Hepatocyte (in vitro differentiated cells): Measurements from ENCODE around the gene RAB11FIP3. TPM values are rescaled to one million over a fixed set of nuclear protein-coding genes. Genes with fewer than 3 reads are reported as not detected.
"Not testable (repeated sequence)": the region's sequence is repeated elsewhere in the genome, so short reads cannot be mapped to it uniquely, and the experiment has no call there.

ENCODE experiments used
- DNase-seq: peaks from one replicate; pipeline ENCODE4 v3.0.0-alpha.2; 2016; ENCODE audit warnings: low spot score
- H2AFZ ChIP-seq: fragments of 200-600 bp; sonication (generic); 2 replicates; pipeline ENCODE4 v1.6.0; 2016; ENCODE audit warnings: antibody characterized with exemption, mild to moderate bottlenecking
- H3K27ac ChIP-seq: fragments of 200-600 bp; sonication (generic); 2 replicates; pipeline ENCODE4 v1.5.1; 2016; ENCODE audit warnings: mild to moderate bottlenecking
- H3K27me3 ChIP-seq: fragments of 200-600 bp; sonication (generic); 2 replicates; pipeline ENCODE4 v1.6.1; 2016
- H3K36me3 ChIP-seq: fragments of 200-600 bp; sonication (generic); replicated peaks from 2 replicates; pipeline ENCODE4 v1.5.1; 2016; ENCODE audit warnings: low read depth; ENCODE audit not compliant: insufficient read depth
- H3K4me1 ChIP-seq: fragments of 200-600 bp; sonication (generic); 2 replicates; pipeline ENCODE4 v1.5.1; 2016; ENCODE audit warnings: mild to moderate bottlenecking, moderate library complexity; ENCODE audit not compliant: insufficient read depth
- H3K4me2 ChIP-seq: fragments of 200-600 bp; sonication (generic); 2 replicates; pipeline ENCODE4 v1.6.0; 2016
- H3K4me3 ChIP-seq: fragments of 200-600 bp; sonication (generic); 2 replicates; pipeline ENCODE4 v1.5.1; 2016; ENCODE audit warnings: mild to moderate bottlenecking
- H3K79me2 ChIP-seq: fragments of 200-600 bp; sonication (generic); 2 replicates; pipeline ENCODE4 v1.6.0; 2017; ENCODE audit warnings: mild to moderate bottlenecking
- H3K9me2 ChIP-seq: fragments of 200-600 bp; sonication (generic); replicated peaks from 2 replicates; pipeline ENCODE4 v1.6.0; 2017; ENCODE audit warnings: mild to moderate bottlenecking; ENCODE audit not compliant: insufficient read depth
- H3K9me3 ChIP-seq: fragments of 200-600 bp; sonication (generic); 2 replicates; pipeline ENCODE4 v1.5.1; 2016; ENCODE audit warnings: low read depth, mild to moderate bottlenecking
- H4K20me1 ChIP-seq: fragments of 200-600 bp; sonication (generic); 2 replicates; pipeline ENCODE4 v1.6.0; 2016; ENCODE audit warnings: mild to moderate bottlenecking; ENCODE audit not compliant: insufficient read depth, poor library complexity, severe bottlenecking
- EZH2 ChIP-seq: fragments of 200-600 bp; sonication (generic); IDR thresholded peaks from 2 replicates; pipeline ENCODE4 v1.6.1; 2016; ENCODE audit warnings: antibody characterized with exemption, mild to moderate bottlenecking, borderline replicate concordance
- EZH2phosphoT487 ChIP-seq: fragments of 200-600 bp; sonication (generic); IDR thresholded peaks from one replicate; pipeline ENCODE4 v1.6.1; 2018; ENCODE audit warnings: antibody characterized with exemption, mild to moderate bottlenecking, low read depth, moderate library complexity; ENCODE audit not compliant: unreplicated experiment, severe bottlenecking
- WGBS: methylation state at CpG from one replicate; pipeline ENCODE4 v1.1.6; 2016; ENCODE audit warnings: low lambda C conversion rate; ENCODE audit errors: missing lambda C conversion rate; 5-methylcytosine and 5-hydroxymethylcytosine counted together
- polyA plus RNA-seq: library from polyadenylated mRNA; unstranded; fragments of >200 nt; fragmentation: Nextera tagmentation; extraction: Ambion mirVana; gene quantifications from 2 replicates; pipeline ENCODE4 v1.2.1, GENCODE V29; 2016
- total RNA-seq: library from RNA; depleted of rRNA; stranded (reverse); fragments of >200 nt; gene quantifications from 2 replicates; pipeline ENCODE4 v1.2.3, GENCODE V29; 2014
- TF ChIP-seq, protein P1 (sequence below): fragments of 200-600 bp; sonication (generic); IDR thresholded peaks from 2 replicates; pipeline ENCODE4 v1.5.1; 2016; ENCODE audit warnings: antibody characterized with exemption, mild to moderate bottlenecking; ENCODE audit not compliant: poor library complexity

Gene RAB11FIP3
- total and polyA plus RNA-seq, 2 experiments from 2014 or later: 47.3 to 72.8 TPM

DNA sequence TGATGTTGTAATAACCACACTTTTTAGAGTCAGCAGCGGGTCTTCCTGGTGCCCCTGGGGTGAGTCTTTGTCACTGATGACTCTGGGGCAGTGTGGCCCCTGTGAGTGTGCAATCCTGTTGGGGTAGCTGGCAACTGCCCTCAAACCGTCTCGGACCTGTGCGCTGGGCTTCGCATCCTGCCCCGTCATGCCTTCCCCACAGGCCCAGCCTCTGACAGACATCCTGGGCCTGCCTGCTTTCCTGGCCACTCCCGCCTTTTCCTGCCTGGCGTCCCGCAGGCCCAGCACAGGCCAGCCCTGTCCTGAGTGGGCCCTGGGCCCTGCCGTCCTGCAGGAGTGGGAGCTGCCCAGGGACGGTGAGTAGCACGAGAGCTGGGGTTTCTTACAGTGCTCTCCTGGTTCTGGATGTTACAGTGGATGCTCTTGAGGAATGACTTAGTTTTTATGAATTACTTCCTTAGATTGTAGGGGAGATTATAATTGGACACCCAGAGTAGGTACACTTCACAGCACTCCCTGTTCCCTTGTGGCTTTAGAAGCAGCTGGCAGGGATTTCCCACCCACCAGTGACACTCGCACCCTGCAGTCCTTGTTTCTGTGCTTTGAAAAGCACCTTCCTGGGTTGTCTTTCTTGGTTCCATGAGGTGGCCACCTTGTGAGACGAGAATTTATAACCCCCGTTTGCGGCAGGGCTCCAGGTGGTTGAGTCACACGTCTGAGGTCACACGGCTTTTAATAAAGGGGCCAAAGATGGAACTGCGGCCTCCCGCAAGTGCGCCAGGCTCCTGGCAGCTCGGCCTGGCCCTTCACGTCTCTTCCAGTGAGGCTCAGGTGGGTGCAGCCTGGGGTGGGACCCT, 52.1 kb downstream of the RAB11FIP3 start:
- H2AFZ ChIP-seq: no peak overlapping the region
- no peaks in the 10 kb centered on the region for H3K4me1 ChIP-seq
- peaks cover 21% of the 10 kb centered on the region for H3K79me2 ChIP-seq
- no peak overlapping the region for H3K4me2 ChIP-seq
- no peak overlapping the region for H3K4me3 ChIP-seq
- DNase-seq: no peak
- no peaks in the 10 kb centered on the region for H3K36me3 ChIP-seq
- H3K27me3 ChIP-seq: no peaks in the 10 kb centered on the region
- TF ChIP-seq, protein P1, sequence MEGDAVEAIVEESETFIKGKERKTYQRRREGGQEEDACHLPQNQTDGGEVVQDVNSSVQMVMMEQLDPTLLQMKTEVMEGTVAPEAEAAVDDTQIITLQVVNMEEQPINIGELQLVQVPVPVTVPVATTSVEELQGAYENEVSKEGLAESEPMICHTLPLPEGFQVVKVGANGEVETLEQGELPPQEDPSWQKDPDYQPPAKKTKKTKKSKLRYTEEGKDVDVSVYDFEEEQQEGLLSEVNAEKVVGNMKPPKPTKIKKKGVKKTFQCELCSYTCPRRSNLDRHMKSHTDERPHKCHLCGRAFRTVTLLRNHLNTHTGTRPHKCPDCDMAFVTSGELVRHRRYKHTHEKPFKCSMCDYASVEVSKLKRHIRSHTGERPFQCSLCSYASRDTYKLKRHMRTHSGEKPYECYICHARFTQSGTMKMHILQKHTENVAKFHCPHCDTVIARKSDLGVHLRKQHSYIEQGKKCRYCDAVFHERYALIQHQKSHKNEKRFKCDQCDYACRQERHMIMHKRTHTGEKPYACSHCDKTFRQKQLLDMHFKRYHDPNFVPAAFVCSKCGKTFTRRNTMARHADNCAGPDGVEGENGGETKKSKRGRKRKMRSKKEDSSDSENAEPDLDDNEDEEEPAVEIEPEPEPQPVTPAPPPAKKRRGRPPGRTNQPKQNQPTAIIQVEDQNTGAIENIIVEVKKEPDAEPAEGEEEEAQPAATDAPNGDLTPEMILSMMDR: no peak
- no peak for TF ChIP-seq EZH2
- TF ChIP-seq EZH2phosphoT487: no peak
- no peaks in the 10 kb centered on the region for H3K9me3 ChIP-seq
- H3K9me2 ChIP-seq: no peaks in the 10 kb centered on the region
- WGBS: 90% methylated on average over 23 of the region's 23 CpGs
- peaks cover 8% of the 10 kb centered on the region for H4K20me1 ChIP-seq
- H3K27ac ChIP-seq: no peak overlapping the region

DNA sequence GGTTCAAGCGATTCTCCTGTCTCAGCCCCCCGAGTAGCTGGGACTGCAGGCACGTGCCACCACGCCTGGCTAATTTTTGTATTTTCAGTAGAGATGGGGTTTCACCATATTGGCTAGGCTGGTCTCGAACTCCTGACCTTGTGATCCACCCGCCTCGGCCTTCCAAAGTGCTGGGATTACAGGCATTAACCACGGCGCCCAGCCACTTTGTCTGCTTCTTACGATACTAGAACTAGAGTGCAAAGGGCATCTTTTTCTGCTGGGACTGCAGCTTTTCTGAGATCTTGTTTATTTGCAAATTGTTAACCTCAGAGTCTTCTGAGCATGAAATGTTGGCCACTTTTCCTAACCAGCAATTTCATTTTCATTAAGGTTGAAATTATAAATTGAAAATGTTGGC, 52.8 kb downstream of the RAB11FIP3 start:
- not testable (repeated sequence) for H4K20me1 ChIP-seq, H3K36me3 ChIP-seq, H3K4me3 ChIP-seq, H3K27me3 ChIP-seq, H3K4me1 ChIP-seq, H2AFZ ChIP-seq, H3K4me2 ChIP-seq, H3K9me3 ChIP-seq, H3K9me2 ChIP-seq, DNase-seq, H3K27ac ChIP-seq
- 80% methylated on average over 9 of the region's 10 CpGs for WGBS
- H3K79me2 ChIP-seq: peaks cover 21% of the 10 kb centered on the region

DNA sequence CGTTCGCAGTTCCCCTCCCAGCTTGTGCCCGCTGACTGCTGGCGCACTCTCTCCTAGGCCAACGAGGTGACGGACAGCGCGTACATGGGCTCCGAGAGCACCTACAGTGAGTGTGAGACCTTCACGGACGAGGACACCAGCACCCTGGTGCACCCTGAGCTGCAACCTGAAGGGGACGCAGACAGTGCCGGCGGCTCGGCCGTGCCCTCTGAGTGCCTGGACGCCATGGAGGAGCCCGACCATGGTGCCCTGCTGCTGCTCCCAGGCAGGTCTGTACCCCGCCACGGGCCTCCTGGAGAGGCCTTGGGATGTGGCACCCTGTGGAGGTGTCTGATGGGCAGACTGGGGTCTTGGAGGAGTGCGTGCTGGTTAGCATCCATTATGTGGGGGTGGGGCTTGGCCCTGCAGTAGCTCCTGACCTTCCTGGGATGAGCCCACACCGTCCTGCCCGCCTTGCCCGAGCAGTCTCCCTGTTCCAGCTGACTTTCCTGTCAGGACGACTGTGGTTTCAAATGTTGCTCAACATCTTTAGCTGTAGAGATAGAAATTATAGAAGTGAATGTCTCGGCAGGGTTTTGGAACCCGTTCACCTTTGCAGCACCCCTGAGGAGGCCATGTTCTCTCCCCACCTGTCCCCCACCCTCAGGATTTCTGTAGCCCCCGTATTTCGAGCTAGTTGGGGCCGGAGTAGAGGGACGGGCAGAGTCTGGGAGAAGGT, 57.2 kb downstream of the RAB11FIP3 start:
- H3K9me3 ChIP-seq: no peaks in the 10 kb centered on the region
- WGBS: 86% methylated on average over 31 of the region's 31 CpGs
- H4K20me1 ChIP-seq: no peaks in the 10 kb centered on the region
- no peak for DNase-seq
- H3K79me2 ChIP-seq: peaks cover 12% of the 10 kb centered on the region
- no peaks in the 10 kb centered on the region for H3K36me3 ChIP-seq
- H3K27ac ChIP-seq: peak overlapping the region; percentile 89
- no peaks in the 10 kb centered on the region for H3K9me2 ChIP-seq
- H3K4me1 ChIP-seq: peaks cover 24% of the 10 kb centered on the region
- TF ChIP-seq EZH2phosphoT487: no peak
- TF ChIP-seq, protein P1: no peak
- TF ChIP-seq EZH2: no peak
- no peaks in the 10 kb centered on the region for H3K27me3 ChIP-seq
- H3K4me3 ChIP-seq: no peak overlapping the region
- peak overlapping the region; percentile 31 for H3K4me2 ChIP-seq
- H2AFZ ChIP-seq: no peak overlapping the region
